HCT116 (cell line): Measurements from ENCODE around the gene ZNF521. TPM values are rescaled to one million over a fixed set of nuclear protein-coding genes. Genes with fewer than 3 reads are reported as not detected.

Experiments
- ATAC-seq: fragments of 200-7000 bp; cut with Tn5 transposase; 2 replicates; pipeline ENCODE4 v1.9.1; 2020; ENCODE audit warnings: mild to moderate bottlenecking, moderate library complexity
- BruUV-seq: library from RNA; stranded (reverse); fragments of 400-500 nt; replicated peaks from 2 replicates; lab custom pipeline; 2021; lab: Mats Ljungman, UMichigan
- CTCF ChIA-PET: fragments of 300-600 bp; sonication (Branson Sonifier 250); formaldehyde crosslinking; loops from one replicate; lab custom pipeline; 2021; ENCODE audit warnings: antibody characterized with exemption; lab: Charles Lee
- POLR2A ChIA-PET: fragments of 300-600, 350-600 bp; sonication (Branson Sonifier 250); formaldehyde crosslinking; loops from one replicate; lab custom pipeline; 2021; ENCODE audit warnings: antibody characterized with exemption; lab: Charles Lee
- RAD21 ChIA-PET, 2 experiments: fragments of 300-600 bp; sonication (Branson Sonifier 250); formaldehyde crosslinking; loops; one replicate each; lab custom pipeline; 2023; ENCODE audit warnings: low total read pairs in 2 of 2; ENCODE audit not compliant: uncharacterized antibody in 2 of 2, unreplicated experiment in 2 of 2, low non-redundant PET in 1 of 2; lab: Charles Lee
- DNase-seq: peaks from one replicate; pipeline ENCODE4 v3.0.0-alpha.2; 2010; ENCODE audit warnings: low read depth, low spot score
- H2AFZ ChIP-seq: fragments of 200-600 bp; shearing (Covaris generic), sonication (generic); 2 replicates; pipeline ENCODE4 v1.6.1; 2017; ENCODE audit warnings: low read depth, mixed run types, mixed read lengths, antibody characterized with exemption, low read length; ENCODE audit not compliant: poor library complexity, severe bottlenecking
- H3K27ac ChIP-seq: 2 replicates; pipeline ENCODE4 v1.5.1; 2012; ENCODE audit warnings: low read depth, low read length
- H3K27me3 ChIP-seq: fragments of 200-600 bp; sonication (generic); 2 replicates; pipeline ENCODE4 v1.6.1; 2016; ENCODE audit warnings: mixed run types, low read length, mixed read lengths; ENCODE audit not compliant: insufficient read depth
- H3K36me3 ChIP-seq, 2 experiments: fragments of 200-500 bp in 1 of 2; fragments of 200-600 bp in 1 of 2; sonication (Bioruptor generic) in 1 of 2; sonication (generic) in 1 of 2; 2 replicates each; pipeline versions ENCODE4 v1.5.1 to v1.6.1; 2014 to 2016; ENCODE audit warnings: low read length in 2 of 2, inconsistent platforms in 1 of 2, mixed read lengths in 1 of 2, mixed run types in 1 of 2; ENCODE audit not compliant: insufficient read depth in 2 of 2, control insufficient read depth in 1 of 2
- H3K4me1 ChIP-seq, 2 experiments: fragments of 200-600 bp in 1 of 2; sonication (generic) in 1 of 2; 2 replicates each; pipeline versions ENCODE4 v1.5.1 to v1.6.1; 2012 to 2017; ENCODE audit warnings: low read length in 2 of 2, inconsistent platforms in 1 of 2, mild to moderate bottlenecking in 1 of 2, mixed read lengths in 1 of 2, mixed run types in 1 of 2, moderate library complexity in 1 of 2; ENCODE audit not compliant: insufficient read depth in 2 of 2, control insufficient read depth in 1 of 2
- H3K4me2 ChIP-seq: fragments of 200-600 bp; sonication (generic); 2 replicates; pipeline ENCODE4 v1.6.1; 2017; ENCODE audit warnings: mixed run types, low read length, mixed read lengths
- H3K4me3 ChIP-seq, 2 experiments: fragments of 200-600 bp in 1 of 2; sonication (generic) in 1 of 2; replicated peaks in 1 of 2; 2 replicates each; pipeline ENCODE4 v1.5.1; 2011 to 2016; ENCODE audit warnings: low read length in 2 of 2, control low read depth in 1 of 2, low read depth in 1 of 2, mild to moderate bottlenecking in 1 of 2, mixed read lengths in 1 of 2, mixed run types in 1 of 2
- H3K79me2 ChIP-seq: fragments of 200-600 bp; sonication (generic); 2 replicates; pipeline ENCODE4 v1.6.1; 2017; ENCODE audit warnings: mild to moderate bottlenecking, mixed run types, low read length, moderate library complexity, mixed read lengths; ENCODE audit not compliant: insufficient read depth
- H3K9ac ChIP-seq: fragments of 200-600 bp; sonication (generic); 2 replicates; pipeline ENCODE4 v1.6.1; 2016; ENCODE audit warnings: low read length, mixed read lengths
- H3K9me2 ChIP-seq: fragments of 200-600 bp; sonication (generic), shearing (Covaris generic); 2 replicates; pipeline ENCODE4 v1.6.1; 2017; ENCODE audit warnings: mixed run types, mild to moderate bottlenecking, moderate library complexity; ENCODE audit not compliant: insufficient read depth
- H3K9me3 ChIP-seq, 2 experiments: fragments of 200-500 bp in 1 of 2; fragments of 200-600 bp in 1 of 2; sonication (Bioruptor generic) in 1 of 2; sonication (generic) in 1 of 2; 2 replicates each; pipeline ENCODE4 v1.6.1; 2014 to 2017; ENCODE audit warnings: low read length in 2 of 2, mixed read lengths in 2 of 2, inconsistent platforms in 1 of 2, low read depth in 1 of 2, mild to moderate bottlenecking in 1 of 2, mixed run types in 1 of 2, moderate library complexity in 1 of 2; ENCODE audit not compliant: control insufficient read depth in 1 of 2, insufficient read depth in 1 of 2
- H4K20me1 ChIP-seq: fragments of 200-600 bp; sonication (generic), shearing (Covaris generic); 2 replicates; pipeline ENCODE4 v1.6.1; 2017; ENCODE audit warnings: mixed run types, mild to moderate bottlenecking, moderate library complexity; ENCODE audit not compliant: insufficient read depth
- ATF3 ChIP-seq: IDR thresholded peaks from 2 replicates; pipeline ENCODE4 v1.6.1; 2012
- CBX3 ChIP-seq: IDR thresholded peaks from 2 replicates; pipeline ENCODE4 v1.6.1; 2012; ENCODE audit warnings: low read depth
- CEBPB ChIP-seq: IDR thresholded peaks from 2 replicates; pipeline ENCODE4 v1.6.1; 2012; ENCODE audit warnings: low read depth
- EGR1 ChIP-seq: IDR thresholded peaks from 2 replicates; pipeline ENCODE4 v1.6.1; 2012; ENCODE audit warnings: low read depth
- JUND ChIP-seq: IDR thresholded peaks from 2 replicates; pipeline ENCODE4 v1.6.1; 2012
- MAX ChIP-seq: IDR thresholded peaks from 2 replicates; pipeline ENCODE4 v1.6.1; 2012
- POLR2A ChIP-seq: IDR thresholded peaks from 2 replicates; pipeline ENCODE4 v1.7.0; 2011; ENCODE audit warnings: borderline replicate concordance; ENCODE audit not compliant: insufficient read depth, insufficient read length; ENCODE audit errors: extremely low read depth
- RAD21 ChIP-seq: IDR thresholded peaks from 2 replicates; pipeline ENCODE4 v1.6.1; 2012; ENCODE audit warnings: low read depth, mild to moderate bottlenecking
- REST ChIP-seq: IDR thresholded peaks from 2 replicates; pipeline ENCODE4 v1.6.1; 2012; ENCODE audit warnings: low read depth
- SRF ChIP-seq: IDR thresholded peaks from 2 replicates; pipeline ENCODE4 v1.6.1; 2012; ENCODE audit warnings: low read depth
- TCF7L2 ChIP-seq: IDR thresholded peaks from 2 replicates; pipeline ENCODE4 v1.7.0; 2011; ENCODE audit warnings: borderline replicate concordance, inconsistent platforms; ENCODE audit not compliant: insufficient read depth, insufficient read length; ENCODE audit errors: extremely low read depth
- YY1 ChIP-seq: IDR thresholded peaks from 2 replicates; pipeline ENCODE4 v1.6.1; 2011; ENCODE audit warnings: low read length, low read depth, moderate library complexity, mild to moderate bottlenecking; ENCODE audit not compliant: insufficient replicate concordance; ENCODE audit errors: extremely low read depth
- ZBTB33 ChIP-seq: IDR thresholded peaks from 2 replicates; pipeline ENCODE4 v1.6.1; 2011; ENCODE audit warnings: mild to moderate bottlenecking, low read length, moderate library complexity; ENCODE audit not compliant: insufficient replicate concordance; ENCODE audit errors: extremely low read depth
- ZNF274 ChIP-seq: fragments of 200-500 bp; sonication (Bioruptor generic); IDR thresholded peaks from 2 replicates; pipeline ENCODE4 v1.6.1; 2014; ENCODE audit warnings: mild to moderate bottlenecking, low read depth, low read length, inconsistent platforms
- intact Hi-C: fragments of 100-400 bp; cut with micrococcal nuclease; formaldehyde crosslinking; loops from 2 replicates; pipeline ENCODE4 v1.10.0; 2022
- total RNA-seq: library from RNA; stranded (reverse); gene quantifications from one replicate; pipeline ENCODE4 v1.2.1, GENCODE V29; 2021; ENCODE audit not compliant: unreplicated experiment

ZNF521 gene
- total RNA-seq, 1 experiment from 2014 or later, result 0.10 TPM

- RAD21 ChIA-PET, result no interaction called here
- no peaks in the 10 kb centered on the region for H3K27me3 ChIP-seq
- intact Hi-C loops, result no loop called here
- no peak for TF ChIP-seq JUND
- TF ChIP-seq TCF7L2, result no peak
- no peak for TF ChIP-seq ZBTB33
- no peak for TF ChIP-seq ZNF274
- TF ChIP-seq RAD21, result no peak
- no peak for TF ChIP-seq SRF
- no peak for TF ChIP-seq CBX3
- TF ChIP-seq POLR2A, result no peak
- no peak for TF ChIP-seq EGR1
- no peak for TF ChIP-seq ATF3
- TF ChIP-seq REST, result no peak
- no peak for TF ChIP-seq YY1
- TF ChIP-seq CEBPB, result no peak
- no peak for TF ChIP-seq MAX
- TF ChIP-seq, all 23 proteins: peak for 0
- H4K20me1 ChIP-seq, result no peaks in the 10 kb centered on the region
- H3K4me3 ChIP-seq, result no peak overlapping the region
- H3K27ac ChIP-seq, result no peak overlapping the region
- ATAC-seq (no peak), DNase-seq (no peak)
- no peak overlapping the region for H3K4me2 ChIP-seq
- H3K9me3 ChIP-seq, result no peaks in the 10 kb centered on the region
- no TSS peak for BruUV-seq
- CTCF ChIA-PET, result no interaction called here
- H3K4me1 ChIP-seq, result no peaks in the 10 kb centered on the region
- H3K36me3 ChIP-seq, result no peaks in the 10 kb centered on the region
- POLR2A ChIA-PET, result no interaction called here
- H3K79me2 ChIP-seq, result no peaks in the 10 kb centered on the region
- H3K9me2 ChIP-seq, result no peaks in the 10 kb centered on the region
- no peak overlapping the region for H2AFZ ChIP-seq
- H3K9ac ChIP-seq, result no peak overlapping the region
Observed at GRCh38 chr18:25038261-25038660, 313.7 kb downstream of the ZNF521 start.
